Activated T-cell treated with anti-CD3 and anti-CD28 coated beads for 4 hours (primary cell): ENCODE data around the gene EFCAB8.
"Not testable (repeated sequence)": the region's sequence is repeated elsewhere in the genome, so short reads cannot be mapped to it uniquely, and the experiment has no call there.

Experiments
- DNase-seq: peaks from one replicate; pipeline ENCODE4 v3.0.0-alpha.2; 2020

Gene EFCAB8

DNA sequence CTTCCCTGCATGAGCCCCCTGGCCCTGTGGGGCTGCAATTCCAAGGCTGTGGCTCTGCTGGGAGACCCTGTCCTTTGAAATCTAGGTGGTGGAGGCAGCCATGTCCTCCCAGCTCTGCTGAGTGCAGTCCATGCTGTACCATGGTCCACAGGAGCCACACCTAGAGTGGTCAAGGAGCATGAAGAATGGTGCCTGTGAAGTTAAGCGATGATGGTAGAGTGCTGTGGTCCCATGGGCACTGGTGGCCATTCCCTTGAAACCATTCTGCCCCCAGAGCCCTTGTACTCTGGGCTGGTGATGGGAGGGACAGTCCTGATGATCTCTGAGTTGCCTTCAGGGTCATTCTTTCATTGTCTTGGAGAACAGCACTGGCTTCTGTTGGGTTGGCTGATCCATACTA lies 55.3 kb downstream of the EFCAB8 start:
- DNase-seq, result no peak

- DNase-seq, result no peak
These were observed 58.6 kb downstream of the EFCAB8 start for GRCh38 chr20:32917191-32917950.

- no peak for DNase-seq
These were observed 59.6 kb downstream of the EFCAB8 start for GRCh38 chr20:32918296-32918695.

GRCh38 chr20:32918751-32919150 lies 60.0 kb downstream of the EFCAB8 start:
- no peak for DNase-seq

GRCh38 chr20:32920066-32920465 lies 61.3 kb downstream of the EFCAB8 start:
- DNase-seq, result no peak

DNA sequence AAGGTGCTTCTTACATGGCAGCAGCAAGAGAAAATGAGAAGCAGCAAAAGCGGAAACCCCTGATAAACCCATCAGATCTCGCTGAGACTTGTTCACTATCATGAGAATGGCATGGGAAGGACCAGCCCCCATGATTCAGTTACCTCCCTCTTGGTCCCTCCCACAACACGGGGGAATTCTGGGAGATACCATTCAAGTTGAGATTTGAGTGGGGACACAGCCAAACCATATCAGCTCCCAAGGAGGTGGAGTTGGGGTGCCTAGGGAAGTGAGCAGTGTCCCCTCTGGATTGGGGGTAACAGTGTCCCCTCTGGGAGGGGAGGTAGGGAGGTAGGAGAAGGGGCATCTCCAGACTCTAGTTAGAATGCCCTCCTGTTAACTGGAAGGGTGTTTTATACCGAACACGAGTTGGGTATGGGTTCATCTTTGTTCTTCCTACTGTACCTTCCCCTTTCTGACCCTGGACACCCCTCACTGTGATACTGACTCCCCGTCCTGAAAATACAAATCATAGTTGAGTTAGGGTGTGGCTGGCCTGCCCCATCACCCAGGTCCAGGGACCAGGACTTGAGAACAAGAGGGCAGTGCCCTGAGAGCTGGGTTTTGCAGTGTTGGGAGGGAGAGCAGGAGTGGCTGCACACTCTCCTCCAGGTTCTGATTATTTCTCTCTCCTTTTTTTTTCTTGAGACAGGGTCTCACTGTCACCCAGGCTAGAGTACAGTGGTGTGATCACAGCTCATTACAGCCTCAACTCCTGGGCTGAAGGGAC lies 62.0 kb downstream of the EFCAB8 start:
- no peak for DNase-seq

GRCh38 chr20:32922466-32922865 lies 63.7 kb downstream of the EFCAB8 start:
- no peak for DNase-seq

- DNase-seq, result no peak
These were observed 66.1 kb downstream of the EFCAB8 start for GRCh38 chr20:32924781-32925180.

GRCh38 chr20:32925481-32926196 lies 66.9 kb downstream of the EFCAB8 start:
- no peak for DNase-seq

GRCh38 chr20:32929162-32929561 lies 70.4 kb downstream of the EFCAB8 start:
- DNase-seq, result no peak

DNA sequence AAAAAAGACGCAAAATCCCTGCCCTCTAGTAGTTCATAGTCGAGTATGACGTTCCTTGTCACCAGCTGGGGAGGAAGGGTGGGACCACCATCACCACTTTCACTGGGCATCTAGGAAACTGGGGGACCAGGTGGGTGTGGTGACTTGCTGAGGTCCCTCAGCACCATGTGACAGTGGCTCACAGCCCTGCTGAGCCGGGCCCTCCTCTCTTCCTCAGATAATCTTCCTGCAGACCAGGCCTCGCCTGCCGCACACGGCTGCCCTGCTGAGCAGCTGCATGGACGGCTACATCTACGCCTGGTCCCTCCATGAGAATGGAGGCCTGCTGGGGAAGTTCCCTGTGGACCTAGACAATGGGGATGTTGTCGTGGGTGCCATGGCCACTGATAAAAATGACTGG lies 71.5 kb downstream of the EFCAB8 start:
- DNase-seq, result no peak

- no peak for DNase-seq
These were observed 72.0 kb downstream of the EFCAB8 start for GRCh38 chr20:32930701-32931100.

DNA sequence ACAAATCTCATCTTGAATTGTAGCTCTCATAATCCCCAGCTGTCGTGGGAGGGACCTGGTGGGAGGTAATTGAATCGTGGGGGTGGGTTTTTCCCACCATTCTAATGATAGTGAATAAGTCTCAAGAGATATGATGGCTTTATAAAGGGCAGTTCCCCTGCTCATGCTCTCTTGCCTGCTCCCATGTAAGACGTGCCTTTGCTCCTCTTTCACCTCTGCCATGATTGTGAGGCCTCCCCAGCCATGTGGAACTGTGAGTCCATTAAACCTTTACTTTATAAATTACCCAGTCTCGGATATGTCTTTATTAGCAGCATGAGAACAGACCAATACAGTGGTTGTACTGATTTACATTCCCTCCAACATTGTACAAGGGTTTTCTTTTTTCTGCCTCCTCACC lies 75.9 kb downstream of the EFCAB8 start:
- no peak for DNase-seq

- DNase-seq, result no peak
These were observed 82.6 kb downstream of the EFCAB8 start for GRCh38 chr20:32941155-32941885.

DNA sequence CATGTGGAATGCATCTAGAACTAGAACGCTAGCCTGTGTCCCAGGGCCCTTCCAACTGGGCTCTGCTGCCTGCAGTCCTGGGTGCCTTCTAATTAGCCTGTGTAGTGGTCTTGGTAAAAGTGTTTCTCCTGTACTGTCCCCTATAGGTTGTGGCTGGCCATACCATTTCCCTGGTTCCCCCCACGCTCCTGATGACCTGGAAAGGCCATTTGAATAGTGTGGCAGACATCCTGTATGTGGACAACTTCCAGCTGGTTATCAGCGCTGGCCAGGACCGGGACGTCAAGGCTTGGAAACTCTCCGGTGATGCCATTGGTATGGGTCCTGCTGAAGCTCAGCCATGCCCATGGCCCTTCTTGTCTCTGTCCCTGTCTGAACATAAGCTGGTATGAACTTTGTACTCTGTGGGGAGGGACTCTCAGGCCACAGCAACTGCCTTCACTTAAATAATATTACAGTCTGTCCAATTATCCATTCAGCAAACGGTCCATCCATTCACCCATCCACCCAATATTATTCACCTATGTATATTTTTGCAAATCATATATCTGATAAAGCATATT lies 84.8 kb downstream of the EFCAB8 start:
- no peak for DNase-seq

- no peak for DNase-seq
These were observed 87.0 kb downstream of the EFCAB8 start for GRCh38 chr20:32945710-32946221.

- DNase-seq, result no peak
These were observed 87.9 kb downstream of the EFCAB8 start for GRCh38 chr20:32946629-32947028.

GRCh38 chr20:32950539-32950938 lies 91.8 kb downstream of the EFCAB8 start:
- not testable (repeated sequence) for DNase-seq

DNA sequence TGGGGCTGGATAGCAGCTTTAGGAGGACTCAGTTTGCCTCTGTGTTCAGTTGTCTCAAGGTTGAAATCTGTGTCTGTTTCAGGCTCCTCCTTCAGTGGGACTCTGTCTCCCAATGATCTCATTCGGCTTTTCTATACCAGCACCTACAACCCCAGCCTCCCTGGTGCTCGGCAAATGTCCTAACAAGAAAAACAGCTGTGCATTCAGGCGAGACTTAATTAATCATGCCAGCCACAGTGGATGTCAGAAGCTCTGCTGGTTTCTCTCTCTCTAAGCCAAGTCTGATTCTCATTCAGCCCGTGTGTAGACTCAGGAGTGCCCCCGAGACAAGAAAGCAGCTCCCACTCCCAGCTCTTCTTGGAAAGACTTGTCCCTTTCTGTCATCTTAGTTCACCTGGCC lies 98.7 kb downstream of the EFCAB8 start:
- no peak for DNase-seq

DNA sequence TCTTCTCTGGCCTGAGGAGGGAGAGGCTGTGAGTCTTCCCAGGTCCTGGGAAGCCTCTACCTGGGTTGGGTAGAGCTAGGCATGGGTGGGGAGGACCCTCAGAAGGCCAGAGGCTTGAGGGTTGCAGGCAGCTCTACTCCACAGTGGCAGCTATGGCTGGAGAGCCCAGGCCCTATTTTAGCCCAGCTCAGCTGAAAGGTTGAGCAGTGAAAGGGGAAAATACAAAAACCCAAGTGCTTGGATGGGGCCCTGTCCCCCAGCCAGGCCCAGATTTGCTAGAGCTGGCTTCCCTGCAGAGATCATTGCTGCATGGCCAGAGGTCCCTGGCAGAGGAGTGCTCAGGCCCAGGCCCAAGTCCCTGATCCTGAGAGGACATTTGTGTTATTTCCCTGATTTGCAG lies 99.9 kb downstream of the EFCAB8 start:
- DNase-seq, result no peak

GRCh38 chr20:32959351-32960221 lies 100.9 kb downstream of the EFCAB8 start:
- no peak for DNase-seq

GRCh38 chr20:32960222-32960518 lies 101.4 kb downstream of the EFCAB8 start:
- DNase-seq, result no peak
